HG02759 (cell line): ENCODE results near the gene FUT3.

Source experiments
- ATAC-seq: cut with Tn5 transposase; IDR thresholded peaks from one replicate; pipeline ENCODE4 v1.9.1; 2021; ENCODE audit warnings: mild to moderate bottlenecking, moderate library complexity; ENCODE audit not compliant: unreplicated experiment

The FUT3 gene

GRCh38 chr19:5826531-5827341, 24.5 kb downstream of the FUT3 start:
- no peak for ATAC-seq

DNA sequence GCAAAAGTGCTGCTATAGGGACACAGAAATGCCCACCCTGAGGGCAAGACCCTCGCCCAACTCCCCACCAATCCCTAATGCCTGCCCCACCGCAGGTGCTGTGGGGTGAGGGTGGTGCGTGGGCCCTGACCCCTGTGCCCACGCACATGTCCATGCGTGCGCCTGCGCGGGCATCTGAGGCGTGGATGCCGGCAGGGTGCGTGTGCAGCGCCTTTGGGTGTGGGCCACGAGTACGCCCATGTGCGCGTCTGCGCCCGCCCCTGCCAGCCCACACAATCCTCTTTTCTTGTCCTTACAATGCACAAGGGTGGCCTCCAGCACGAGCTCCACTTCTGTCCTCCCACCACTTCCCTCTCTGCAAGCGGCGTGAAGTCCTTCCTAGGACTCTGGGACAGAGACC, 26.1 kb downstream of the FUT3 start:
- ATAC-seq = no peak

GRCh38 chr19:5824751-5825150, 26.5 kb downstream of the FUT3 start:
- no peak for ATAC-seq

- no peak for ATAC-seq
Observed at GRCh38 chr19:5823579-5824281, 27.5 kb downstream of the FUT3 start.

- ATAC-seq = no peak
Observed at GRCh38 chr19:5822181-5822844, 28.9 kb downstream of the FUT3 start.

- ATAC-seq = no peak
Observed at GRCh38 chr19:5821521-5822180, 29.6 kb downstream of the FUT3 start.

DNA sequence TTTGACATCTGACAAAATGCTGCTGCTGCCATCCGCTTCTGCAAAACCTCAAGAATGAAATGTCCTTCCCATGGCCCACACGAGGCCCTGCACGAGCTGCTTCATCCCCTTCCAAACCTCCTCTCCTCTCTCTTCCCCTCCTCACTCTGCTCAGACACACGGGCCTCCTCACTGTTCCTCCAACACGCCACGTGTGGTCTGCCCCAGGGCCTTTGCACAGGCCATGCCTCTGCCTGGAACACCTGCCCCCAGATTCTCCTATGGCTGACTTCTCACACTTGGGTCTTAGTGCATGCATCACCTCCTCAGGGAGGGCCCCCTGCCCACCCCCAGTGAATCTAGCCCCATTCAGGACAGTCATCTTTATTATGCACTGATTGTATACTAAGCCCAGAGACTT, 30.5 kb downstream of the FUT3 start:
- ATAC-seq = no peak

GRCh38 chr19:5818594-5818993, 32.7 kb downstream of the FUT3 start:
- no peak for ATAC-seq

DNA sequence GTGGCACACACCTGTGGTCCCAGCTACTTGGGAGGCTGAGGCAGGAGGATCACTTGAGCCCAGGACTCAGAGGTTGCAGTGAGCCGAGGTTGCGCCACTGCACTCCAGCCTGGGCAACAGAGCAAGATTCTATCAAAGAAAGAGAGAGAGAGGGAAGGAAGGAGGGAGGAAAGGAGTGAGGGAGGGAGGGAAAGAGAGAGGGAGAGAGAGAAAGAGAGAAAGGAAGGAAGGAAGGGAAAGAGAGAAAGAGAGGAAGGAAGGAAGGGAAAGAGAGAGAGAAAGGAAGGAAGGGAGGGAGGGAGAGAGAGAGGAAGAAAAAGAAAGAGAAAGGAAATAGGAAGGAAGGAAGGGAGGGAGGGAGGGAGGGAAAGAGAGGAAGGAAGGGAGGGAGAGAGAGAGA, 34.0 kb downstream of the FUT3 start:
- no peak for ATAC-seq

GRCh38 chr19:5814852-5815246, 36.4 kb downstream of the FUT3 start:
- ATAC-seq = no peak

GRCh38 chr19:5814123-5814851, 37.0 kb downstream of the FUT3 start:
- no peak for ATAC-seq

GRCh38 chr19:5811117-5811516, 40.1 kb downstream of the FUT3 start:
- ATAC-seq = no peak

DNA sequence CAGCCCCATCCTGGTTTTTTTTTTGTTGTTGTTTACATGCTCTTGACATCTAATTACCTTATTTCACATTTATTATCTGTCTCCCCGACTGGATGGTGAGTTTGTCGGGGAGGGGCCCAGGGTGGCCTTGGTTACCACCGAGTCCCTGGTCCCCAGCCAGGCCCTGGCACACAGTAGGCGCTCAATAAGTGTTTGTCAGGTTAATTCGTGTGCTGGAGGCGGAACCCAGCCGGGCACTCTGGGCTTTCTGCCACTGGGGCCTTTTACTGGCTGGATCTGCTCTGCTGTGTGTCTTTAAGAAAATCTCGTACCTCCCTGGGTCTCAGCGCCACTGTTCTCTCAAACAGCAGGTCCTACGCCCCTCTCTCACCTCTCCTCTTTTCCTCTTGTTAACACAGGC, 41.8 kb downstream of the FUT3 start:
- ATAC-seq = no peak

DNA sequence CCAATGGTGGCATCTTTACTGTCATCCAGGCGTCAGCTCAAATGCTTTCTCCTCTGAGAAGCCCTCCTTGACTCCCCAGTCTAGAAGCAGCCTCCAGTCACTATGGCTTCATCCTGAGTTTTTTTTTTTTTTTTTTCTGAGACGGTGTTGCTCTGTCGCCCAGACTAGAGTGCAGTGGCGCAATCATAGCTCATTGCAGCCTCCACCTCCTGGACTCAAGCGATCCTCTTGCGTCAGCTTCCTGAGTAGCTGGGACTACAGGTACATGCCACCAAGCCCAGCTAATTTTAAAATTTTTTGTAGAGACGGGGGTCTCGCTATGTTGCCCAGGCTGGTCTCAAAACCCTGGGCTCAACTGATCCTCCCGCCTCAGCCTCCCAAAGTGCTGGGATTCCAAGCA, 42.2 kb downstream of the FUT3 start:
- ATAC-seq = no peak

DNA sequence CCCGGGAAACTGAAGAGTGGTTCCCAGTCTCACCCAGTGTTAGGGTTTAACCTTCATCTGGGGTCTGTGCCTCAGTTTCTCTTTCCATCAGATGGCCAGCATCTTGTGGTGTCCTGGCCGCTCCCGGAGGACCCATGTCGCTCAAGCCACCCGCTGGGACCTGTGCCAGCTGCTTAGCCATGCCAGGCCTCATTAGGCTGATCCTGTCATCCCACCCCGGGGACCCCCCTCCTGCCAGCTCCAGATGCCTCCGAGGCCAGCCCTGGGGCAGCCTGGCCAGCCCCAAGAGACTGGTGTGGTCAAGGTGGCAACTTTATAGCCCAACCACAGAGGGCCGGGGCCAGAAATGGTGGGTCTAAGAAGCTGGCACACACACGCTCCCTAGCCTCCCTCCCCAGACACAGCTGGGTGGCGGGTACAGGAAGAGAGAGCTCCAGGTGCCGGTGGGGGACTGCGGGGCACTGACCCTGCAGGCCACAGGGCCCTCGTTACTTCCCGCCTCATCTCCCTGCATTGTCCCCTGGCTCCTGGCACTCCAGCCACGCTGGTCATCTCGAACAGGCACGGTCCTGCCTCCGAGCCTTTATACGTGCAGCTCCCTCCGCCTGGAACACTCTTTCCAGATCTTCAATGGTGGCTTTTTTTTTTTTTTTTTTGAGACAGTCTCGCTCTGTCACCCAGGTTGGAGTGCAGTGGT, 43.0 kb downstream of the FUT3 start:
- no peak for ATAC-seq

DNA sequence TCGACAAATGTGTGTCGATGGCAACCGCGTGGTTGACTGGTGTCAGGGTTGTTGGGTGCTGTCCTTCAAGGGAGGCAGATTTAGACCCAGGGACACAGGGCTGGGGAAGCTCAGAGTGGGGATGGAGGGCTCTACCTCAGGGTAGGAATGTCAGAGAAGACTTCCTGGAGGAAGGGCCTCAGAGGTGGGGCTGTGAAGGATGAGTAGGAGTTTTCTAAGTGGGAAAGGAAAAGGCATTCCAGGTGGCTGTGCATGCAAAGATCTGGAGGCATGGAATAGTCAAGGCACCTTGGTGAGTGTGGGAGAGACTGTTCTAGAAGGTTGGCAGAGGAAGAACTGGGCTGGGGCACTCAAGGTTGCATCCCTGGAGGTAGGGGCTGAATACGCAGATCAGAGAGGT, 44.3 kb downstream of the FUT3 start:
- no peak for ATAC-seq

GRCh38 chr19:5806133-5806489, 45.1 kb downstream of the FUT3 start:
- ATAC-seq = no peak

- no peak for ATAC-seq
Observed at GRCh38 chr19:5805462-5806132, 45.7 kb downstream of the FUT3 start.

DNA sequence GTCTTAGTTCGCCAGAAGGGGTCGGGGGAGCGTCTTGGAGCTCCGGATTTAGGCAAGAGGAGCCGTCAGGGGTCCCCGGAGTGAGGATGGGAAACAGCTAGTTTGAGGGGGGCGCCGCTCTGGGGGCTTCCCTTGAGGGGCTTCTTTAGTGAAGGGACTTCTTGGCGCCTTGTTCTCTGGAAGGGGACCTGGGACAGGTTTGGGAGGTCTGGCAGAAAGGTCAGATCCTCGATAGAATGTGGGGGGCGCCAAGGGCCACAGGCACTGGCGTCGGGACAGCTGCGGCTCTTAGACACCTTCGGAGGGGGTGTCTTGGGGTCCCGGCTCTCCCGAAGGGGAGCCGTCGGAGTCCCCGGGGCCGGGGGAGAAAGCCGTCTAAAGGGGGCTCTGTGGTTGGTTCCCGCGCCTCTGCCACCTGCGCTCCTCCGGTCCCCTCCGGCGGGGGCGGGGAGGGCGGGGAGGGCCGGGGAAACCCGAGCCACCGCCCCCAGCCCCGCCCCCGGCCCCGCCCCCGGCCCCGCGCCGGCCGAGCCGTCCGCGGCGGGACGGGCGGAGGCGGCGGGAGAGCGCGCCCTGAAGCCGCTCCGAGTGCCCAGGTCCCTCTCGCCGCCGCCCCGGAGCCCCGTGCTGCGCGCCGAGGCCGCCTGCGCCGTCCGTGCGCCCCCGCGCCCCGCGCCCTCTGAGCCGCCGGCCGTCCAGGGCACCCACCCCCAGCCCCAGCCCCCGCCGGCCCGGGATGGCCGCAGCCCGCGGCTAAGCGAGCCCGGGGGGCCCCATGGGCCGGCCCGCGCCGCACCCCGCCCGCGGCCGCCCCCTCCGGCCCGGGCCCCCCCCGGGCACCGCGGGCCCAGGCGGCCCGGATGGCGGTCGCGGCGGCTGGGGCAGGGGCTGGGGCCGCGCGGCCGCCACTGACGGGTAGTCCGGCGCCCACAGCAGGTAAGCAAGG, 46.5 kb downstream of the FUT3 start, which contains the start of gene NRTN:
Gene NRTN, plus strand, starts transcription at position 552 of the 946 bp plus-strand sequence. CDS start 19,099 bp downstream, outside the sequence.
- no peak for ATAC-seq
